Measurements from ENCODE around the gene MAML1.
"Not testable (repeated sequence)": the region's sequence is repeated elsewhere in the genome, so short reads cannot be mapped to it uniquely, and the experiment has no call there.

MAML1 gene

GRCh38 chr5:179767496-179768100 lies 35.0 kb downstream of the MAML1 start:
- DNase-seq: no peak

- no peak for DNase-seq
Observed at GRCh38 chr5:179768326-179769085, 35.9 kb downstream of the MAML1 start.

- DNase-seq: no peak
Observed at GRCh38 chr5:179769271-179769670, 36.6 kb downstream of the MAML1 start.

GRCh38 chr5:179769796-179770195 lies 37.2 kb downstream of the MAML1 start:
- no peak for DNase-seq

- no peak for DNase-seq
Observed at GRCh38 chr5:179771311-179771895, 38.8 kb downstream of the MAML1 start.

GRCh38 chr5:179772351-179772750 lies 39.7 kb downstream of the MAML1 start:
- DNase-seq: no peak

- DNase-seq: no peak
Observed at GRCh38 chr5:179773686-179774040, 41.0 kb downstream of the MAML1 start.

GRCh38 chr5:179774442-179774841 lies 41.8 kb downstream of the MAML1 start:
- DNase-seq: no peak

- no peak for DNase-seq
Observed at GRCh38 chr5:179776411-179776938, 43.9 kb downstream of the MAML1 start.

- no peak for DNase-seq
Observed at GRCh38 chr5:179777456-179777855, 44.8 kb downstream of the MAML1 start.

- no peak for DNase-seq
Observed at GRCh38 chr5:179777909-179778308, 45.3 kb downstream of the MAML1 start.

- DNase-seq: no peak
Observed at GRCh38 chr5:179778591-179778990, 46.0 kb downstream of the MAML1 start.

- no peak for DNase-seq
Observed at GRCh38 chr5:179779826-179780225, 47.2 kb downstream of the MAML1 start.

GRCh38 chr5:179780362-179780761 lies 47.7 kb downstream of the MAML1 start:
- no peak for DNase-seq

- no peak for DNase-seq
Observed at GRCh38 chr5:179781846-179782245, 49.2 kb downstream of the MAML1 start.

- no peak for DNase-seq
Observed at GRCh38 chr5:179783128-179783527, 50.5 kb downstream of the MAML1 start.

- no peak for DNase-seq
Observed at GRCh38 chr5:179786861-179787260, 54.2 kb downstream of the MAML1 start.

GRCh38 chr5:179788193-179788854 lies 55.7 kb downstream of the MAML1 start:
- DNase-seq: no peak

- DNase-seq: not testable (repeated sequence)
Observed at GRCh38 chr5:179789278-179789677, 56.7 kb downstream of the MAML1 start.

- DNase-seq: no peak
Observed at GRCh38 chr5:179791881-179792611, 59.4 kb downstream of the MAML1 start.

GRCh38 chr5:179792612-179793467 lies 60.2 kb downstream of the MAML1 start:
- no peak for DNase-seq
